Measurements from ENCODE around the gene ADARB1. TPM values are rescaled to one million over a fixed set of nuclear protein-coding genes. Genes with fewer than 3 reads are reported as not detected.

Gene ADARB1
- total and polyA plus RNA-seq, 9 donors: 6.0 to 23.7 (median 16.3) TPM

DNA sequence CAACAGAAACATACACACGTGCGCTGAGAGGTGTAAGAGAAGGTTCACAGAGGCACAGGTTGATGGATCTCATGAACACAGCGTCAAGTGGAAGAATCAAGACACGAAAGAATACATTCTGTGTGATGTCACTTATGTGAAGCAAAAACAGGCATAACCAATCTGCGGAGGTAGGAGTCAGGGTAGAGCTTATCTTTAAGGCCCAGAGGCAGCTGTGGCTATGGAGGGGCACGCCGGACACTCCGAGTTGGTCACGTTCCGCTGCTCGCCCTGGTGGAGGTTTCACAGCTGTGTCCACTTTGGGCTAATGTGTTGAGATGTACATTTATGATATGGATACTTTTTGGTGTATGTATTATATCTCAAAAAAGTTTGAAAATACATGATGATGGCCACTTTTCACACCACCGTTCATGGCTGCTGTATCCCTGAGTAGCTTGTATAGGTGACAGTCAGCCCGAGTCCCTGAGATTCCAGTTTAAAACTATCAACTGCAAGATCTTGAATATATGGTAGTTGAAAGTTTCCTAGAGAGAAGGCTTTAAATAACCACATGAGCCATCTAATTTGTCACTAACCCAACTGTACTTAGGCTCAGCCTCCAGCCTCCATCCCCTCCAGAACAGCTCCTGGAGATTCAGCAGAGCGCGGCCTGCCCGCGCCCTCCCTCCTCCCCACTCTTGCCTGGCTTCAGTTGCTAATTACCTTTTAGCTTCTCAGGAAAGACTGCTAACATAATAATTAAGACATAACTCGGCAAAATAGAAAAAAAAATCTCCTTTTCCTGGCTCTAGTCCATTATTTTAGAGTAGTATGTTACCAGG lies 6.7 kb upstream of the ADARB1 start:
- TF ChIP-seq POLR2A (IDR thresholded peaks at IDR 0.05) (no peak), EP300 (IDR thresholded peaks at IDR 0.05) (no peak)
- TF ChIP-seq, protein P1, sequence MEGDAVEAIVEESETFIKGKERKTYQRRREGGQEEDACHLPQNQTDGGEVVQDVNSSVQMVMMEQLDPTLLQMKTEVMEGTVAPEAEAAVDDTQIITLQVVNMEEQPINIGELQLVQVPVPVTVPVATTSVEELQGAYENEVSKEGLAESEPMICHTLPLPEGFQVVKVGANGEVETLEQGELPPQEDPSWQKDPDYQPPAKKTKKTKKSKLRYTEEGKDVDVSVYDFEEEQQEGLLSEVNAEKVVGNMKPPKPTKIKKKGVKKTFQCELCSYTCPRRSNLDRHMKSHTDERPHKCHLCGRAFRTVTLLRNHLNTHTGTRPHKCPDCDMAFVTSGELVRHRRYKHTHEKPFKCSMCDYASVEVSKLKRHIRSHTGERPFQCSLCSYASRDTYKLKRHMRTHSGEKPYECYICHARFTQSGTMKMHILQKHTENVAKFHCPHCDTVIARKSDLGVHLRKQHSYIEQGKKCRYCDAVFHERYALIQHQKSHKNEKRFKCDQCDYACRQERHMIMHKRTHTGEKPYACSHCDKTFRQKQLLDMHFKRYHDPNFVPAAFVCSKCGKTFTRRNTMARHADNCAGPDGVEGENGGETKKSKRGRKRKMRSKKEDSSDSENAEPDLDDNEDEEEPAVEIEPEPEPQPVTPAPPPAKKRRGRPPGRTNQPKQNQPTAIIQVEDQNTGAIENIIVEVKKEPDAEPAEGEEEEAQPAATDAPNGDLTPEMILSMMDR (IDR thresholded peaks at IDR 0.05): no peak
- no peaks in the 10 kb centered on the region for H3K4me1 ChIP-seq (ENCODE audit: insufficient read depth)
- no peaks in the 10 kb centered on the region for H3K27me3 ChIP-seq
- no peaks in the 10 kb centered on the region for H3K9me3 ChIP-seq
- intact Hi-C loops (cut with DNase I): no loop called here
- H3K36me3 ChIP-seq: no peaks in the 10 kb centered on the region
- no peak for DNase-seq
- H3K4me3 ChIP-seq: no peak overlapping the region
- 83 to 87% (median 87%) methylated on average over 18 of the region's 18 CpGs for WGBS, 3 donors
- H3K27ac ChIP-seq: no peak overlapping the region

GRCh38 chr21:45069085-45069484 lies 5.3 kb upstream of the ADARB1 start:
- no peaks in the 10 kb centered on the region for H3K27me3 ChIP-seq
- WGBS, 3 donors: 92 to 95% (median 92%) methylated on average over 11 of the region's 11 CpGs
- H3K27ac ChIP-seq: no peak overlapping the region
- no peaks in the 10 kb centered on the region for H3K36me3 ChIP-seq
- H3K4me3 ChIP-seq: no peak overlapping the region
- TF ChIP-seq, protein P1 (IDR thresholded peaks at IDR 0.05): no peak
- TF ChIP-seq POLR2A (IDR thresholded peaks at IDR 0.05) (no peak), EP300 (IDR thresholded peaks at IDR 0.05) (no peak)
- intact Hi-C loops (cut with DNase I): no loop called here
- no peak for DNase-seq
- H3K4me1 ChIP-seq (ENCODE audit: insufficient read depth): no peaks in the 10 kb centered on the region
- H3K9me3 ChIP-seq: no peaks in the 10 kb centered on the region

- H3K36me3 ChIP-seq: no peaks in the 10 kb centered on the region
- no peak overlapping the region for H3K4me3 ChIP-seq
- WGBS, 3 donors: 76 to 83% (median 82%) methylated on average over 5 of the region's 5 CpGs
- no peaks in the 10 kb centered on the region for H3K27me3 ChIP-seq
- TF ChIP-seq, protein P1 (IDR thresholded peaks at IDR 0.05): no peak
- no peak for TF ChIP-seq EP300 (IDR thresholded peaks at IDR 0.05)
- no peak for TF ChIP-seq POLR2A (IDR thresholded peaks at IDR 0.05)
- no peak overlapping the region for H3K27ac ChIP-seq
- intact Hi-C loops (cut with DNase I): loop anchor here in 2 of 4 donors (5.0 to 10.0 kb wide), 3 partner anchors 55 to 107 kb away; no protein-coding TSS in a partner anchor
- no peak for DNase-seq
- no peaks in the 10 kb centered on the region for H3K4me1 ChIP-seq (ENCODE audit: insufficient read depth)
- no peaks in the 10 kb centered on the region for H3K9me3 ChIP-seq
Observed at GRCh38 chr21:45069711-45070110, 4.7 kb upstream of the ADARB1 start.

GRCh38 chr21:45071078-45071873 lies 3.1 kb upstream of the ADARB1 start:
- no peaks in the 10 kb centered on the region for H3K9me3 ChIP-seq
- H3K27me3 ChIP-seq: no peaks in the 10 kb centered on the region
- H3K4me1 ChIP-seq (ENCODE audit: insufficient read depth): peaks cover 3% of the 10 kb centered on the region
- H3K36me3 ChIP-seq: no peaks in the 10 kb centered on the region
- no peak overlapping the region for H3K4me3 ChIP-seq
- no peak for DNase-seq
- TF ChIP-seq POLR2A (IDR thresholded peaks at IDR 0.05) (no peak), EP300 (IDR thresholded peaks at IDR 0.05) (no peak)
- TF ChIP-seq, protein P1 (IDR thresholded peaks at IDR 0.05): no peak
- 85 to 87% (median 87%) methylated on average over 24 of the region's 24 CpGs for WGBS, 3 donors
- intact Hi-C loops (cut with DNase I): loop anchor here in 2 of 4 donors (5.0 to 10.0 kb wide), 3 partner anchors 54 to 109 kb away; no protein-coding TSS in a partner anchor
- H3K27ac ChIP-seq: no peak overlapping the region

All from ovary (tissue), 9 donors.